Naive thymus-derived CD4-positive, alpha-beta T cell (primary cell): ENCODE results near the gene RTN1. TPM values are rescaled to one million over a fixed set of nuclear protein-coding genes. Genes with fewer than 3 reads are reported as not detected.

Experiments used
- ATAC-seq: fragments of 150-1000 bp; cut with Tn5 transposase; 2 replicates; pipeline ENCODE4 v1.10.0; 2021; ENCODE audit warnings: mild to moderate bottlenecking, moderate library complexity
- CTCF ChIA-PET: fragments of 350-600 bp; sonication (Branson Sonifier 250); formaldehyde crosslinking; loops from one replicate; lab custom pipeline; 2021; ENCODE audit warnings: antibody characterized with exemption; lab: Charles Lee
- POLR2A ChIA-PET: fragments of 350-600 bp; sonication (Branson Sonifier 250); formaldehyde crosslinking; loops from one replicate; lab custom pipeline; 2021; ENCODE audit warnings: antibody characterized with exemption, inconsistent platforms; lab: Charles Lee
- DNase-seq, 9 donors: peaks; one replicate each; pipeline versions ENCODE4 v3.0.0 to v3.0.0-alpha.2; 2020 to 2022; ENCODE audit warnings: mixed read lengths in 1 of 9
- H3K27ac ChIP-seq: one replicate; pipeline ENCODE4 v1.7.0; 2013; ENCODE audit warnings: mild to moderate bottlenecking, low read depth, low read length, moderate library complexity
- H3K27me3 ChIP-seq, 2 donors: one replicate each; pipeline ENCODE4 v1.7.0; 2013; ENCODE audit warnings: low read length in 2 of 2, mild to moderate bottlenecking in 2 of 2, moderate library complexity in 2 of 2; ENCODE audit not compliant: control insufficient read depth in 2 of 2, insufficient read depth in 2 of 2
- H3K36me3 ChIP-seq, 3 experiments: 1 replicate in 2 of 3; 2 replicates in 1 of 3; pipeline ENCODE4 v1.7.0; 2013; ENCODE audit warnings: low read length in 3 of 3, mild to moderate bottlenecking in 3 of 3, moderate library complexity in 1 of 3; ENCODE audit not compliant: insufficient read depth in 3 of 3, control insufficient read depth in 2 of 3
- H3K4me1 ChIP-seq, 2 donors: one replicate each; pipeline ENCODE4 v1.7.0; 2013; ENCODE audit warnings: low read length in 2 of 2, mild to moderate bottlenecking in 2 of 2, moderate library complexity in 1 of 2; ENCODE audit not compliant: control insufficient read depth in 2 of 2, insufficient read depth in 2 of 2
- H3K4me3 ChIP-seq: 2 replicates; pipeline ENCODE4 v1.7.0; 2013; ENCODE audit warnings: mild to moderate bottlenecking, low read length
- H3K9me3 ChIP-seq, 3 experiments: 1 replicate in 2 of 3; 2 replicates in 1 of 3; pipeline ENCODE4 v1.7.0; 2013; ENCODE audit warnings: low read length in 3 of 3; ENCODE audit not compliant: control insufficient read depth in 2 of 3
- H3K27ac Mint-ChIP-seq, 9 donors: one replicate each; pipeline ENCODE4 v1.8.0; 2020 to 2022; ENCODE audit warnings: mixed read lengths in 9 of 9, mild to moderate bottlenecking in 8 of 9, moderate library complexity in 5 of 9, inconsistent platforms in 2 of 9
- H3K27me3 Mint-ChIP-seq, 5 donors: one replicate each; pipeline ENCODE4 v1.8.0; 2021 to 2022; ENCODE audit warnings: mixed read lengths in 5 of 5, mild to moderate bottlenecking in 1 of 5
- H3K36me3 Mint-ChIP-seq, 5 donors: one replicate each; pipeline ENCODE4 v1.8.0; 2020 to 2022; ENCODE audit warnings: mixed read lengths in 5 of 5, mild to moderate bottlenecking in 3 of 5, inconsistent platforms in 1 of 5
- H3K4me1 Mint-ChIP-seq, 7 donors: one replicate each; pipeline ENCODE4 v1.8.0; 2020 to 2022; ENCODE audit warnings: mixed read lengths in 7 of 7, mild to moderate bottlenecking in 3 of 7, inconsistent platforms in 1 of 7
- H3K4me3 Mint-ChIP-seq, 10 donors: one replicate each; pipeline ENCODE4 v1.8.0; 2020 to 2022; ENCODE audit warnings: mild to moderate bottlenecking in 10 of 10, mixed read lengths in 10 of 10, moderate library complexity in 6 of 10, inconsistent platforms in 2 of 10
- H3K9me3 Mint-ChIP-seq, 11 donors: one replicate each; pipeline ENCODE4 v1.8.0; 2020 to 2022; ENCODE audit warnings: mixed read lengths in 11 of 11, mild to moderate bottlenecking in 4 of 11, inconsistent platforms in 1 of 11, moderate library complexity in 1 of 11
- intact Hi-C, 2 donors: fragments of 100-400 bp; cut with micrococcal nuclease; formaldehyde crosslinking; loops; one replicate each; pipeline ENCODE4 v1.15.1; 2023
- polyA plus RNA-seq, 2 donors: library from polyadenylated mRNA; unstranded; fragments of 300-500 nt; fragmentation: Illumina TruSeq; gene quantifications; one replicate each; pipeline ENCODE4 v1.2.3, GENCODE V29; 2021
- total RNA-seq, 6 experiments: library from RNA in 5 of 6; stranded (reverse) in 5 of 6; gene quantifications; 1 replicate in 5 of 6; 2 replicates in 1 of 6; pipeline ENCODE4 v1.2.3 and lab custom pipeline; 2021 to 2026

RTN1 gene
- total and polyA plus RNA-seq, 7 experiments from 2014 or later: 0.24 to 9.4 (median 0.77) TPM; not detected in 3

DNA sequence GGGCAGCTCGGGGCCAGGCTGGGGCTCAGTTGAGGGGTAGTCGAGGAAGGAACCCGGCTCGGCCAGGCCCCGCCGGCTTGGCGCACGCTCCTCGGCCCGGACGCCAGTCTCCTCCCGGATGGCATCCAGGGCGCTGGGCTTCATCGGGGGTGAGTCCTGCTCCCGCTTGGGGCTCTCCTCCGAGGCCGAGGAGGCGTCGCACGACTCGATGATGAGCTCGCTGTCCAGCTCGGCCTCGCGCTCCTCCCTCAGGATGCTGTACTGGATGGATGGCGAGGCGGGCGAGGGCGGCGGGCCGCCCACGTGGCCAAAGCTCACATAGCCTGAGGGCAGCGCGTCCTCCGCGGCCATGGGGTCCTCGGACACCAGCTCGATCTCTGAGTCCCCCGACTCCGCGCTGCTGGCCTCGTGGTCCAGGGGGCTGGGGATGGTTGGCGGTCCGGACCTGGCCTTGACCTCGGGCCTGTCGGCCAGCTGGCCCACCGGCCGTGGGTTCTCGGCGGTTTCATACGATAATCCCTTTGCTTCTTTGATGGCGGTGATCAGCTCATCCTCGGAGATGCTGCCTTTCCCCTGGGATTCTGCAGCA, 143.4 kb downstream of the RTN1 start:
- no peak overlapping the region for H3K27ac ChIP-seq
- ChIA-PET CTCF (no interaction called here), POLR2A (interaction anchor here (0.6 kb wide), 1 partner anchor 1322 kb away, joined by 3 read pairs; no protein-coding TSS in a partner anchor)
- H3K4me1 Mint-ChIP-seq: peaks cover 0 to 1% (median 0%) of the 10 kb centered on the region in 7 donors
- H3K4me1 ChIP-seq: no peaks in the 10 kb centered on the region
- peaks cover 0 to 15% (median 0%) of the 10 kb centered on the region in 5 donors for H3K27me3 Mint-ChIP-seq
- H3K27me3 ChIP-seq: no peaks in the 10 kb centered on the region
- H3K27ac Mint-ChIP-seq: no peak overlapping the region
- peaks cover 0 to 5% (median 0%) of the 10 kb centered on the region in 11 donors for H3K9me3 Mint-ChIP-seq
- H3K36me3 Mint-ChIP-seq: no peaks in the 10 kb centered on the region
- H3K4me3 Mint-ChIP-seq: no peak overlapping the region
- DNase-seq: no peak
- H3K36me3 ChIP-seq: no peaks in the 10 kb centered on the region
- intact Hi-C loops: no loop called here
- no peak for ATAC-seq
- no peak overlapping the region for H3K4me3 ChIP-seq
- no peaks in the 10 kb centered on the region for H3K9me3 ChIP-seq

GRCh38 chr14:59711080-59711479, 159.5 kb downstream of the RTN1 start:
- peaks cover 0 to 1% (median 0%) of the 10 kb centered on the region in 11 donors for H3K9me3 Mint-ChIP-seq
- intact Hi-C loops: no loop called here
- no peak overlapping the region for H3K4me3 Mint-ChIP-seq
- Histone ChIP-seq H3K36me3 (no peaks in the 10 kb centered on the region), H3K4me3 (no peak overlapping the region), H3K9me3 (no peaks in the 10 kb centered on the region), H3K27me3 (no peaks in the 10 kb centered on the region), H3K27ac (no peak overlapping the region), H3K4me1 (no peaks in the 10 kb centered on the region)
- no peaks in the 10 kb centered on the region for H3K36me3 Mint-ChIP-seq
- ChIA-PET CTCF (no interaction called here), POLR2A (no interaction called here)
- DNase-seq (no peak), ATAC-seq (no peak)
- H3K27me3 Mint-ChIP-seq: peaks cover 2 to 13% (median 4%) of the 10 kb centered on the region in 5 donors
- H3K27ac Mint-ChIP-seq: no peak overlapping the region
- H3K4me1 Mint-ChIP-seq: no peaks in the 10 kb centered on the region

DNA sequence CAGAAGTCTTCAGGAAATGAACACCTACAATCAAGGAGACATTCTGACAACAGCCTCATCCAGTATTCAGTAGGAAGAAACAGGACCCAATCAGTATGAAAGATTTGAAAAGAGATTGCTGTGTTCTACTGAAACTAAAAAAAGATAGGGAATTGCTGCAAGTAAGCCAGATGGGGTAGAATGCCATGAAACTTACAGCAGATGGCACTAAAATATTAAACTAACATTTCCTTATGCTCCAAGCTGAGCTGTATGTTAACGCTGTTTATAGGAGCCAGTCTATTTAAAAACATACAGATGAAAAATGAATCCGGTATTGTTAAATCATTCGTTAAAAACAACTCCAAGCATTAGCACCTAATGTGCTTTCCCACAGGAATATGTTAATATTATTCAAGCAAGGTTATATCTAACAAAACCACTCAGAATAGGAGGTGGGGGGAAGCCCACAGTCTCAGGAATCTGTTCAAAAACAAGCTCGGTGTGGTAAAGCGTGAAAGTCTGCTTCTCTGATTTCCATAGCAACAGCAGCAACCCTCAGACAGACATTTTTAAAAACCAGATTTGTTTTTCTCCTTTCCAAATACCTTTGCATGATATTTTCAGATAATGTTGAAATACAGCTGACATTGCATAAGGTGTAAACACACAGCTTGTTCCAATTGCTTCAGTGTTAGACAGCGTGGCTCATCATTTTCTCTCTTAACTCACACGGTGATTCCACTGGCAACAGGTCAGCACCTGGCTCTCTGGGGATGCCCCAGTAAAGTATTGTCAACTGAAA, 162.6 kb downstream of the RTN1 start:
- CTCF ChIA-PET: no interaction called here
- Mint-ChIP-seq H3K9me3 (peaks cover 0 to 4% (median 0%) of the 10 kb centered on the region in 11 donors), H3K27me3 (peaks cover 5 to 13% (median 8%) of the 10 kb centered on the region in 5 donors), H3K4me1 (no peaks in the 10 kb centered on the region), H3K27ac (no peak overlapping the region), H3K4me3 (no peak overlapping the region), H3K36me3 (no peaks in the 10 kb centered on the region)
- intact Hi-C loops: no loop called here
- no peak for DNase-seq
- Histone ChIP-seq H3K27ac (no peak overlapping the region), H3K9me3 (no peaks in the 10 kb centered on the region), H3K4me1 (no peaks in the 10 kb centered on the region), H3K4me3 (no peak overlapping the region), H3K27me3 (no peaks in the 10 kb centered on the region), H3K36me3 (no peaks in the 10 kb centered on the region)
- POLR2A ChIA-PET: no interaction called here
- no peak for ATAC-seq

DNA sequence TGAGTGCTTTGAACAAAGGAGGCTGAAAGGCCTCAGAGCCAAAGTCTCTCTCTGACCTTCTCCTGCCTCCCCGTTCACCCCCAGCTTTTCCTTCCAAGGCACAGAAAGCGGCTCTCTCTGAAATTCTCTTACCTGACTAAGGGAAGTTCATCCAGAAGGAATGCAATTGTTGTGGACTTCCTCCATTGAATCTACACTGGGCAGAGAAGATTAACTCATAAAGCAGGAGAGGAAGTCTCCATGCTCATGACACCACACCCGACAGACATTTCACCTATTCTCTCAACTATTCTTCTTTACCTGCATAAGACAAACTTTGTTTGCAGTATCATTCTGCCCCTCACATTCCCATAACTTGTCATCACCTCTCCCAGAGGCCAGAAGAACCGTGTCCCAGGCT, 164.7 kb downstream of the RTN1 start:
- no peaks in the 10 kb centered on the region for H3K4me1 ChIP-seq
- Mint-ChIP-seq H3K9me3 (peaks cover 0 to 13% (median 4%) of the 10 kb centered on the region in 11 donors), H3K36me3 (no peaks in the 10 kb centered on the region), H3K4me1 (no peaks in the 10 kb centered on the region), H3K4me3 (no peak overlapping the region), H3K27ac (no peak overlapping the region), H3K27me3 (peaks cover 5 to 18% (median 9%) of the 10 kb centered on the region in 5 donors)
- H3K4me3 ChIP-seq: no peak overlapping the region
- intact Hi-C loops: no loop called here
- ChIA-PET POLR2A (no interaction called here), CTCF (no interaction called here)
- H3K27ac ChIP-seq: no peak overlapping the region
- no peaks in the 10 kb centered on the region for H3K9me3 ChIP-seq
- no peaks in the 10 kb centered on the region for H3K27me3 ChIP-seq
- no peaks in the 10 kb centered on the region for H3K36me3 ChIP-seq
- DNase-seq: no peak
- ATAC-seq: no peak

DNA sequence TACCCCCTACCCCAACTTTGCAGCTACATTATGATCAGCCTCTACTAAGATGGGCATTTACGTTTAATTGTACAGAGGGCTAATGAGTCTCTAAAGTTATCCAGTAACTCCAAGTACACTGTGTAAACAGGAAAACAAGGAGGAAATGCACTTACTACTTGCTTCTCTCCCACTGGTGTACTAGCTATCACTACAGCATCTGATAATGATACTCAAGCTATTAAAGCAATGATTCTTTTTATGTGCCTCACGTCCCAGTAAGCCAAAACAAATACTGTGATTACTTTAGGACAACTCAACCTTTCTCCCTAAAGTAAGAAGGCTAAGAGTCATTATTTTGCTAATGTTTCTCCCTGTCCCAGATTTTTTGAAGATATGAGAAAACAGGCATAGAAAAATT, 165.3 kb downstream of the RTN1 start:
- H3K27ac ChIP-seq: no peak overlapping the region
- H3K36me3 ChIP-seq: no peaks in the 10 kb centered on the region
- POLR2A ChIA-PET: no interaction called here
- Mint-ChIP-seq H3K36me3 (no peaks in the 10 kb centered on the region), H3K4me3 (no peak overlapping the region), H3K27ac (no peak overlapping the region), H3K27me3 (peaks cover 5 to 18% (median 9%) of the 10 kb centered on the region in 5 donors), H3K9me3 (peaks cover 0 to 13% (median 4%) of the 10 kb centered on the region in 11 donors), H3K4me1 (no peaks in the 10 kb centered on the region)
- intact Hi-C loops: no loop called here
- no peak for ATAC-seq
- H3K4me3 ChIP-seq: no peak overlapping the region
- H3K4me1 ChIP-seq: no peaks in the 10 kb centered on the region
- no peaks in the 10 kb centered on the region for H3K9me3 ChIP-seq
- CTCF ChIA-PET: no interaction called here
- DNase-seq: no peak
- H3K27me3 ChIP-seq: no peaks in the 10 kb centered on the region

DNA sequence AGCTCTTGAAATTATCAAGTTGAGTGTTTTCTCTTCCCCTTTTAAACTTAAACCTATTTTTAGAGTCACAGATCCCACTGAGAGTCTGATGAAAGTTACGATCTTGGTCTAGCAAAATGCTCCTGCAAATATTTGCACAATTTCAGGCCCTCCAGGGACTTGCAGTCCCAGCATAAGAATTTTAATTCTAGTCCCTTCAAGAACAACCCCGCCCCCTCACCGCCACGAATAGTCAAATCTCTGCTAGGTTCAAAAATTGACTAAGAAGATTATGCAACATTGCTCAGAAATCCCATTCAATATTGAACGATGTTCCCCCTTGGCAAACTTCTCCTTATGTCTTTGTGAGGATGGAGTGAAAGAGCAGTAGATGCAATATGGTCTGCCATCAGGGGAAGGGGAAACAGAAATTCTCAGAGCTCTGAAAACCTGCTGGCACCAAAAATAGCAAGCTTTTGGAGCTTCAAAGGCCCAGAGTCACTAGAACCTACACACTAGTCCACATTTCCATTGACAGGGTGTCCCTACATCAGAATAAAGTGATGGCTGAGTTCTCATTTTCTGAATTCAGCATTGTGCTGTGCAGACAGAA, 166.4 kb downstream of the RTN1 start:
- Mint-ChIP-seq H3K9me3 (peaks cover 0 to 13% (median 4%) of the 10 kb centered on the region in 11 donors), H3K27ac (no peak overlapping the region), H3K4me3 (no peak overlapping the region), H3K27me3 (peaks cover 8 to 17% (median 11%) of the 10 kb centered on the region in 5 donors), H3K36me3 (no peaks in the 10 kb centered on the region), H3K4me1 (no peaks in the 10 kb centered on the region)
- no peak for DNase-seq
- no peaks in the 10 kb centered on the region for H3K9me3 ChIP-seq
- no peak for ATAC-seq
- H3K4me3 ChIP-seq: no peak overlapping the region
- no peaks in the 10 kb centered on the region for H3K36me3 ChIP-seq
- no peaks in the 10 kb centered on the region for H3K27me3 ChIP-seq
- intact Hi-C loops: no loop called here
- no peak overlapping the region for H3K27ac ChIP-seq
- ChIA-PET POLR2A (no interaction called here), CTCF (no interaction called here)
- no peaks in the 10 kb centered on the region for H3K4me1 ChIP-seq
